ENCODE data around the gene HBE1. TPM values are rescaled to one million over a fixed set of nuclear protein-coding genes. Genes with fewer than 3 reads are reported as not detected.

HBE1 gene
- total RNA-seq, 1 donor from 2014 or later: not detected

DNA sequence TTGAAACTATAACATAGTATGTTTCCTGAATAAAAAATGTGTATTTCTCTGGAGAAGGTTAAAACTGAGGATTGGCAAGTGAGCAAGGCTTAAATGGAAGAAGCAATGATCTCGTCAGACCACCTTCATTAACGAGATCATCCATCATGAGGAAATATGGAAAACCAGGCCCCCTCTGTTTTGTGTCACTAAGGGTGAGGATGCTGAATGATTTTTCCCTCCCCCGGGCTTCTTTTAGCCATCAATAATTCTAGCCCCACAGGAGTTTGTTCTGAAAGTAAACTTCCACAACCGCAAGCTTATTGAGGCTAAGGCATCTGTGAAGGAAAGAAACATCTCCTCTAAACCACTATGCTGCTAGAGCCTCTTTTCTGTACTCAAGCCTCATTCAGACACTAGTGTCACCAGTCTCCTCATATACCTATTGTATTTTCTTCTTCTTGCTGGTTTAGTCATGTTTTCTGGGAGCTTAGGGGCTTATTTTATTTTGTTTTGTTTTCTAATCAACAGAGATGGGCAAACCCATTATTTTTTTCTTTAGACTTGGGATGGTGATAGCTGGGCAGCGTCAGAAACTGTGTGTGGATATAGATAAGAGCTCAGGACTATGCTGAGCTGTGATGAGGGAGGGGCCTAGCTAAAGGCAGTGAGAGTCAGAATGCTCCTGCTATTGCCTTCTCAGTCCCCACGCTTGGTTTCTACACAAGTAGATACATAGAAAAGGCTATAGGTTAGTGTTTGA, 5.8 kb upstream of the HBE1 start:
- Mint-ChIP-seq H3K4me1 (ENCODE audit: unreplicated experiment) (peaks cover 6% of the 10 kb centered on the region), H3K4me3 (ENCODE audit: unreplicated experiment) (no peak overlapping the region), H3K27me3 (ENCODE audit: unreplicated experiment) (peaks cover under 1% of the 10 kb centered on the region), H3K9me3 (ENCODE audit: unreplicated experiment) (no peaks in the 10 kb centered on the region), H3K27ac (ENCODE audit: unreplicated experiment) (no peak overlapping the region), H3K36me3 (ENCODE audit: unreplicated experiment) (no peaks in the 10 kb centered on the region)
- no peak for DNase-seq (ENCODE audit: extremely low spot score, unreplicated experiment)
- TF ChIP-seq, protein P1, sequence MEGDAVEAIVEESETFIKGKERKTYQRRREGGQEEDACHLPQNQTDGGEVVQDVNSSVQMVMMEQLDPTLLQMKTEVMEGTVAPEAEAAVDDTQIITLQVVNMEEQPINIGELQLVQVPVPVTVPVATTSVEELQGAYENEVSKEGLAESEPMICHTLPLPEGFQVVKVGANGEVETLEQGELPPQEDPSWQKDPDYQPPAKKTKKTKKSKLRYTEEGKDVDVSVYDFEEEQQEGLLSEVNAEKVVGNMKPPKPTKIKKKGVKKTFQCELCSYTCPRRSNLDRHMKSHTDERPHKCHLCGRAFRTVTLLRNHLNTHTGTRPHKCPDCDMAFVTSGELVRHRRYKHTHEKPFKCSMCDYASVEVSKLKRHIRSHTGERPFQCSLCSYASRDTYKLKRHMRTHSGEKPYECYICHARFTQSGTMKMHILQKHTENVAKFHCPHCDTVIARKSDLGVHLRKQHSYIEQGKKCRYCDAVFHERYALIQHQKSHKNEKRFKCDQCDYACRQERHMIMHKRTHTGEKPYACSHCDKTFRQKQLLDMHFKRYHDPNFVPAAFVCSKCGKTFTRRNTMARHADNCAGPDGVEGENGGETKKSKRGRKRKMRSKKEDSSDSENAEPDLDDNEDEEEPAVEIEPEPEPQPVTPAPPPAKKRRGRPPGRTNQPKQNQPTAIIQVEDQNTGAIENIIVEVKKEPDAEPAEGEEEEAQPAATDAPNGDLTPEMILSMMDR (IDR thresholded peaks at IDR 0.05): no peak

DNA sequence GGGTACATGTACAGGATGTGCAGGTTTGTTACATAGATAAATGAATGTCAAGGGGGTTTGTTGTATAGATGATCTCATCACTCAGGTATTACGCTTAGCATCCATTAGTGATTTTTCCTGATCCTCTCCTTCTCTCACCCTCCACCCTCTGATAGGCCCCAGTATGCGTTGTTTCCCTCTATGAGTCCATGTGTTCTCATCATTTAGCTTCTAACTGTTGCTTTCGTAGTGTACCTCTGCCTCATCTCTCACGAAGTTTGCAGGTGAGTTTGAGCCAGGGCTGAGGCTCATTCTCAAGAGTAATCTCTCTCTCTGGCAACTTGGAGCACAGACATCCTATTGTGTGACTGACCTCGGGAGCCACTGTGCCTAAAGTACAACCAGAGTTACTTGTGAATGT, 4.7 kb upstream of the HBE1 start:
- Mint-ChIP-seq H3K4me1 (ENCODE audit: unreplicated experiment) (no peaks in the 10 kb centered on the region), H3K36me3 (ENCODE audit: unreplicated experiment) (no peaks in the 10 kb centered on the region), H3K27ac (ENCODE audit: unreplicated experiment) (no peak overlapping the region), H3K4me3 (ENCODE audit: unreplicated experiment) (no peak overlapping the region), H3K27me3 (ENCODE audit: unreplicated experiment) (peaks cover 11% of the 10 kb centered on the region), H3K9me3 (ENCODE audit: unreplicated experiment) (no peaks in the 10 kb centered on the region)
- DNase-seq (ENCODE audit: extremely low spot score, unreplicated experiment): no peak
- TF ChIP-seq, protein P1 (IDR thresholded peaks at IDR 0.05): no peak

DNA sequence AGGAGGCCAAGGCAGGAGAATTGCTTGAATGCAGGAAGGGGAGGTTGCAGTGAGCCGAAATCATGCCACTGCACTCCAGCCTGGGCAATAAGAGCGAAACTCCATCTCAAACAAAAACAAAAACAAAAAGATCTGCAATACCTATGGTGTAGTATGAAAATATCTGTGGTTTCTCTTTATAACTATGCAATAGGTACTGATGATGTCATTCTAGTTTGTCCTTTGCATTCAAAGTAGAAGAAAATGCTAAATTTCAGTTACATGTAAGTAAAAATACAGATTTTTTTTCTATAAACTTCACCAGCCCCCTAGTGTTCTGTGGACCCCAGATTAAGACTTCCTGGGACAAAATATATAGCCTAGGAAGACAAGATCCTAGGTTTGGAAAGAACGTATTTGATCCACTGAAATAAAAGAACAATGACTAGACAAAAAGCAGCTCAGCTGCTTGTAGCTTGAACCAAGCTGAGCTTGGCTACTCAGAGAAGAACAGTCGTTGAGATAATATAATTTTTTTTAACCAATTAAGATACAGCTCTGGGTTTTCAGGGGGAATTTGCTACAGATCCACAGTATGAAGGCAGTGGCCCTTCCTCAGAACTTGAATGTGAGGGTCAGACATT, 2.8 kb upstream of the HBE1 start:
- DNase-seq (ENCODE audit: extremely low spot score, unreplicated experiment): no peak
- Mint-ChIP-seq H3K4me3 (ENCODE audit: unreplicated experiment) (no peak overlapping the region), H3K4me1 (ENCODE audit: unreplicated experiment) (no peaks in the 10 kb centered on the region), H3K36me3 (ENCODE audit: unreplicated experiment) (no peaks in the 10 kb centered on the region), H3K9me3 (ENCODE audit: unreplicated experiment) (no peaks in the 10 kb centered on the region), H3K27ac (ENCODE audit: unreplicated experiment) (no peak overlapping the region), H3K27me3 (ENCODE audit: unreplicated experiment) (peaks cover 24% of the 10 kb centered on the region)
- TF ChIP-seq, protein P1 (IDR thresholded peaks at IDR 0.05): no peak

DNA sequence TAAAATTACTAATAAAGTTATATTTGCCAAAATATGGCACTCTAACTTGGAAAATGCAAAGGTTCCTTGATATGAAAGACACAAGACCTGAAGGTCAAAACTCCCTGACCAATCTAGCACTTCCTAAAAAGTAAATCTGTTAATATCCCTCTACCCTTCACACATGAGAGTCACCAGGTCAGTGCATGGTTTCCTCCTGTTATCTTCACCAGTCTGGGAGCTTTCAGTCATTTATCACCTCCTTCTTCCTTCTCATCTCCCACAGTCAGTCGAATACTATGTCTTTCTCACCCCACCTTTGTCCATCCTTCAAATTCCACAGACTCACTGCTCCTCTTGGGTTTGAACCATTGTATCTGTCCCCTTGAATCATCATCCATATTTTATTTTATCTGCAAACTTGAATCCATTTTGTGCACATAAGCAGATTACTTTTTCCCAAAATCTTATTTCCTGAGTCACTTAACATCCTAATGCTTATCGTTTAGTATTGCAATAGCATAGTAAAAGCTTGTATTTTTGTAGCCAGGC, 2.6 kb downstream of the HBE1 start:
- peaks cover 63% of the 10 kb centered on the region for H3K27me3 Mint-ChIP-seq (ENCODE audit: unreplicated experiment)
- TF ChIP-seq, protein P1 (IDR thresholded peaks at IDR 0.05): no peak
- no peaks in the 10 kb centered on the region for H3K4me1 Mint-ChIP-seq (ENCODE audit: unreplicated experiment)
- H3K36me3 Mint-ChIP-seq (ENCODE audit: unreplicated experiment): no peaks in the 10 kb centered on the region
- peaks cover 4% of the 10 kb centered on the region for H3K9me3 Mint-ChIP-seq (ENCODE audit: unreplicated experiment)
- no peak overlapping the region for H3K4me3 Mint-ChIP-seq (ENCODE audit: unreplicated experiment)
- H3K27ac Mint-ChIP-seq (ENCODE audit: unreplicated experiment): no peak overlapping the region
- no peak for DNase-seq (ENCODE audit: extremely low spot score, unreplicated experiment)

- DNase-seq (ENCODE audit: extremely low spot score, unreplicated experiment): no peak
- Mint-ChIP-seq H3K27me3 (ENCODE audit: unreplicated experiment) (peaks cover 63% of the 10 kb centered on the region), H3K4me3 (ENCODE audit: unreplicated experiment) (no peak overlapping the region), H3K27ac (ENCODE audit: unreplicated experiment) (no peak overlapping the region), H3K36me3 (ENCODE audit: unreplicated experiment) (no peaks in the 10 kb centered on the region), H3K4me1 (ENCODE audit: unreplicated experiment) (no peaks in the 10 kb centered on the region), H3K9me3 (ENCODE audit: unreplicated experiment) (peaks cover 6% of the 10 kb centered on the region)
- TF ChIP-seq, protein P1 (IDR thresholded peaks at IDR 0.05): no peak
Observed at GRCh38 chr11:5266609-5267008, 3.1 kb downstream of the HBE1 start.

Measured in osteocyte (in vitro differentiated cells).